GM12874 (cell line): ENCODE results near the gene PLD5.

ENCODE experiments used
- CTCF ChIP-seq: IDR thresholded peaks from 2 replicates; pipeline ENCODE4 v1.5.1; 2011; ENCODE audit warnings: low read depth, mild to moderate bottlenecking, control low read depth, low read length, moderate library complexity; ENCODE audit not compliant: insufficient read depth

PLD5 gene

GRCh38 chr1:242546849-242547729 is 22.6 kb upstream of the PLD5 start:
- no peak for TF ChIP-seq CTCF

- TF ChIP-seq CTCF = no peak
Measured at GRCh38 chr1:242546441-242546840, 21.9 kb upstream of the PLD5 start.

- no peak for TF ChIP-seq CTCF
Measured at GRCh38 chr1:242544071-242544470, 19.6 kb upstream of the PLD5 start.

GRCh38 chr1:242542271-242542670 is 17.8 kb upstream of the PLD5 start:
- TF ChIP-seq CTCF = no peak

- TF ChIP-seq CTCF = no peak
Measured at GRCh38 chr1:242535986-242536385, 11.5 kb upstream of the PLD5 start.

- no peak for TF ChIP-seq CTCF
Measured at GRCh38 chr1:242534753-242535152, 10.3 kb upstream of the PLD5 start.

- TF ChIP-seq CTCF = no peak
Measured at GRCh38 chr1:242530761-242531160, 6.3 kb upstream of the PLD5 start.

GRCh38 chr1:242525769-242526168 is 1.3 kb upstream of the PLD5 start:
- no peak for TF ChIP-seq CTCF
